NK-92 treated with Interleukin-12 subunit alpha and Interleukin-12 subunit beta, amount 100 ng/mL, for 24 hours (cell line): Measurements from ENCODE around the gene VKORC1L1.
"Not testable (repeated sequence)": the region's sequence is repeated elsewhere in the genome, so short reads cannot be mapped to it uniquely, and the experiment has no call there.

Source experiments
- DNase-seq: peaks from one replicate; lab custom pipeline; 2025; lab: John Stamatoyannopoulos, UW

The VKORC1L1 gene

DNA sequence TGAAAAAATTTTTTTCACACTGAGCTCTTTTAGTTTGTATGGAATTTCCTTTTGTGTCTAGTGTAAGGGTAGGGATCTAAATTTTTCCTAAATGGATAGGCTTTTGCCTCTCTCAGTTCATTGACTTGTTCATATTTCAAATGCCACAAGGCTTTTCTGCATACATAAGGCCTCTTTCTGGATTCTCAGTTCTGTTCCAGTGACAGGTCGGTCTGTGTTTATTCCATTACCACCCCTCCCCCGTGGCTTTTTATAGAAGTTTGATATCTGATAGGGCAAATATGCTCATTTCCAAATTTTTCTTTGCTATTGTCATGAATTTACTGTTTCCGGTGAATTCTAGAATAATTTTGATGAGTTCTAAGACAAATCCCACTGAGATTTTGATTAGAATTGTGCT, 12.7 kb downstream of the VKORC1L1 start:
- not testable (repeated sequence) for DNase-seq

GRCh38 chr7:65888434-65889156, 15.7 kb downstream of the VKORC1L1 start:
- DNase-seq: not testable (repeated sequence)

DNA sequence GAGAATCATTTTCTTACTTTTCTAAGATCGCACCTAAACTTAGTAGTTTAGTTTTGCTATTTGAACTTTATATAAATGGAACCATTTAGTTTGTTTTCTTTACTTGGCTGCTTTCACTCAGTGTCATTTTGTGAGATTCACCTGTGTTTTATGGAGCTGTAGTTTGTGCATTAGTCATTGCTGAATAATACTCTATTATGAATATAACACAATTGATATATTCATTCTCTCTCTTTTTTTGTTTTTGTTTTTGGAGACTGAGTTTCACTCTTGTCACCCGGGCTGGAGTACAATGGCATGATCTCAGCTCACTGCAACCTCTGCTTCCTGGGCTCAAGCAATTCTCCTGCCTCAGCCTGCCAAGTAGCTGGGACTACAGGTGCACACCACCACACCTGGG, 16.8 kb downstream of the VKORC1L1 start:
- not testable (repeated sequence) for DNase-seq

- no peak for DNase-seq
These were observed 19.3 kb downstream of the VKORC1L1 start for GRCh38 chr7:65892161-65892560.

DNA sequence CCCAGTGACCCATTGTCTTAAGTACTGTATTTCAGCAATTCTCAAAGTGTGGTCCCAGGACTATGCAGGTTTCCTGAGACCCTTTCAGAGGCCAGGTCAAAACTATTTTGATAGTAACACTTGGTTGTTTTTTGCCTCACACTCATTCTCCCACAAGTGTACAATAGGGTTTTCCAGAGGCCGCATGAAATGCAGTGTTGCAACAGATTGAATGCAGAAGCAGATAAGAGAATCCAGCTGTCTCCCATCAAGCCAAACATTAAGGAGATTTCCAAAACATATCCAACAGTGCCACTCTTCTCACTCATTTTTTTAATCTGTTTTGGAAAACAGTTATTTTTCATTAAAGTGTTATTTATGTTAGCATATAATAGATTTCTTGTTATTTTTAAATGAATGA, 20.0 kb downstream of the VKORC1L1 start:
- no peak for DNase-seq

DNA sequence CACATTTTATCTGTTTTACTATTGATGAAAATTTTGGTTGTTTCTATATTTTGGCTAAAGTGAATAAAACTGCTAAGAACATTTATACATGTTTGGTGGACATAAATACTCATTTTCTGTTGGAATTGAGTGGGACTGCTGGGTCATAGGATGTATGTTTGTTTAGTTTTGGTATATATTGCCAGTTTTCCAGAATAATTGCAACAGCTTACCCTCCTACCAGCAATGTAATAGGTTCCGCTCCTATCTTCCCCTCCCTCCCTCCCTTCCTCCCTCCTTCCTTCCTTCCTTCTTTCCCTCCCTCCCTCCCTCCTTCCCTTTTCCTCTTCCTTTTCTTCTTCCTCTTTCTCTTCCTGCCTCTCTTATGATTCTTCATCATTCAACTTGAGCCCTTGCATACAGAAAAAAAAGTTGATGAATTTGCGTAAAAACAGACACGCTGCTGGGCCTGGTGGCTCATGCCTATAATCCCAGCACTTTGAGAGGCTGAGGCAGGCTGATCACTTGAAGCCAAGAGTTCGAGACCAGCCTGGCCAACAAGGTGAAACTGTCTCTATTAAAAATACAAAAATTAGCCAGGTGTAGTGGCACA, 23.5 kb downstream of the VKORC1L1 start:
- no peak for DNase-seq

DNA sequence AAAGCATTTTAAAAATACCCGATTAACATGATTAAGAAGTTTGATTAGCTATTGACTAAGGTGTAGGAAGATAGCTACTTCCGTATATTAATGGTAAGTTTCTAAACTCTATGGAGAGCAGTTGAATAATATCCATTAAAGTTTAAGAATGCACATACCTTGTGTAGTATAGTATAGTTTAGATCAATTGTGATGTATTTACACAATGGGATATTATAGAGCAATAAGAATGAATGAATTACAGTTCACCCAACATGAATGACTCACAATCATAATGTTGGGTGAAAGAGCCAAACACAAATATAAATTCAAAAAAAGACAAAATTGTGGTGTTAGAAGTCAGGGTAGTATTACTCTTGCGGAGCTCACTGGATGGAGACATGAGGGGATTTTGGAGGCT, 24.4 kb downstream of the VKORC1L1 start:
- DNase-seq: not testable (repeated sequence)

DNA sequence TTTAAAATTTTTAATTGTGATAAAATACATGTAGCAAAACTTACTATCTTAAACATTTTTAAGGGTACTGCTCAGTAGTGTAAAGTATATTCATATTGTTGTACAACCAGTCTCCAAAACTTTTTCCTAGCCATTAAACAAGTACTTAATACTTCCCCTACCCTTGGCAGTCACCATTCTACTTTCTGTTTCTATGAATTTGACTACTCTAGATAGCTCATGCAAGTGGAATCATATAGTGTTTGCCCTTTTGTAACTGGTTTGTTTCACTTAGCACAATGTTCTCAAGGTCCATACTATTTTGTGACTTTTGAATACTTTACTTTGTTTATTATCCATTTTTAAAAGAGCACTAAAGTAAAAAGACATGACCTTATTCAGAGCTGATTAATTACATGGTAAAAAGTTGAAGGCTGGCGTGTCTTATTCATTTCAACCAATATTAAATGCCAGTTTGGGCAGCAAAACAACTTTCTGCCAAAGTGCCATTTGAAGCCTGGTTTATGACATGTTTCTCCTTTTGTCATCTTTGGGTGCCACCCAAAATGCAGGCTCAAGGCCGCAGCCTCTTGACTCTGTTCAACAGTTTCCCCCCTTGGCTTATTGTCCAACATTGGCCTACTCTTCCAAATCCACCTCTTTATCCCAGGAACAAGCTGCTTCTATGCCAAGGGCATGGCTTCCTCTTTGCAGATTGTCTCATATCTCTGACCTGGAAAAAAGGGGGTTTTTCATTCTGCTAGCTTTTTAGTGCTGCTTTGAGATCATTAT, 26.0 kb downstream of the VKORC1L1 start:
- DNase-seq: not testable (repeated sequence)

- DNase-seq: no peak
These were observed 29.4 kb downstream of the VKORC1L1 start for GRCh38 chr7:65902306-65902705.

GRCh38 chr7:65907501-65908198, 34.8 kb downstream of the VKORC1L1 start:
- no peak for DNase-seq

DNA sequence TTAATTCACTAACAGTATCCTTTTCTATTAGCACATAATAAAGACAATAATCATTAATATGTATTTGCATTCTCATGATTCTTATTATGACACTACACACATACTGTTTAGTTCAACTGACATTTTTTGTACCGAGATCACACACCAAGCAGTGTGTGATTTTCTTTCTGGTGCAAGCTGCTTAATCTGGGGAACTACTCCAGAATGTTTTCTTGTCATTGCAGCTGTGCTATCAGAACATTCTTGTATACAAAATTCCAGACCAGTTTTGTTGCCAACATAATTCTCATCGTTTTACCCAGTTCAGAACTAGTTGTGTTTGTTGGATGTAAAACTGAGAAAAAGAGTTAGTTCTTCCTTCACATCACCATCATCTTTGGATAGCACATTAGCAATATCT, 37.4 kb downstream of the VKORC1L1 start:
- DNase-seq: no peak

GRCh38 chr7:65912237-65912636, 39.4 kb downstream of the VKORC1L1 start:
- no peak for DNase-seq

DNA sequence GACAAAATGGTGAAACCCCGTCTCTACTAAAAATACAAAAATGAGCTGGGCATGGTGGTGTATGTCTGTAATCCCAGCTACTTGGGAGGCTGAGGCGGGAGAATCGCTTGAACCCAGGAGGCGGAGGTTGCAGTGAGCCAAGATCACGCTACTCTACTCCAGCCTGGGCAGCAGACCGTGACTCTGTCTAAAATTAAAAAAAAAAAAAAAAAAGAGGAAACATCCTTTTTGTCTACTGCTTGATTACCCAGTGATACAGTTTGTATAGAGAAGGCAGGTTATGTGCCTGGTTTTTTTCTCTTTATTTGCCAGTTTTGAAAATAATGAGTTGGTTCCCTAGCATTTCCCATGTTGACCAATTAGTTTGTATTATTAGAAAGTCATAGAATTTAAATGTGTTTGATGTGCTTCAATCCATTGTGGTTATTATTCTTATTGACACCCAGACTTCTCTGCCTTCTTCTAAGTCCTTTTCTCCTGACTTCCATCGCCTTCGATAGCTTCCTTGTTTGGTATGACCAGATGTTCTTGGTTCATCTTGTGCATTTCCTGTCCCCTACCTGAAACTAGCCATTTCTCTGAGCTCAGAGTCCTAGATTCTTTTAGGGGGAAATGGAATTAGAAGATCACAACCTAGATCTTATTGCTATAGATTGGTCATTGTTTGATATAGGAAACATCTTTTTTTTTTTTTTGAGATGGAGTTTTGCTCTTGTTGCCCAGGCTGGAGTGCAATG, 43.2 kb downstream of the VKORC1L1 start:
- DNase-seq: no peak

DNA sequence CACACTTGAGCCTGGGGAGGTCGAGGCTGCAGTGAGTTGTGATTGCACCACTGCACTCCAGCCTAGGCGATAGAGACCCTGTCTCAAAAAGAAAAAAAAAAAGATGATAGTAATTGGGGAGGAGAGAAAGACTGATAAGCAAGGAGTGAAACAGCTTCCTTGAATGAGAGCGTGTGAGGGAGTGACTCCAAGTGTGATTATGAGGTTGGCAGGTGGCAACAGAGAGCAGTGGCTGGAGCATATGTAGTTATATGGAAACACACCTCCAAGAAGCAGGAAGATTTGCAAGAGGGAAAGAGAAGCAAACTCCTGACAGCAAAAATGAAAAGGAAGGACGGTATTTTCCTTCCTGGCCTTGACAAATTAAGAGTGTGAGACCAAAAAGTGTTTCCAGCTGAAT, 50.4 kb downstream of the VKORC1L1 start:
- DNase-seq: no peak

GRCh38 chr7:65924193-65924592, 51.3 kb downstream of the VKORC1L1 start:
- no peak for DNase-seq

DNA sequence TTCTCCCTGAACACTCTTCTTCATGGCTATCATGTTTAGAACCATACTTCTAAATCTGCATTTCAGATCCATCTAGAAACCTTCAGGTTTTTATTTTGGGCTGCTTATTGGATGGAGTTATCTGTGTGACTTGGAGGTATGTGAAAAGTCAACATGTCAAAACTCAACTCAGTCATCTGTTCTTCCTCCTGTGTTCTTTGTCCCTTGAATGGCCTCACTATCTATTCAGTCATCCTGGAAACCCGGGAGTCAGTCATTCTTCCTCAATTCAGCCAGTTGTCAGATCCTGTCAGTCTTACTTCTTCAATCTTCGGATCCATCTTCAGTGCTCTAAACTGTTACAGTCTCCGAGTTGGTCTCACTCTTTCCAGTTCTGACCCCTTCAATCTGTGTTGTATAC, 52.2 kb downstream of the VKORC1L1 start:
- no peak for DNase-seq

- DNase-seq: no peak
These were observed 53.7 kb downstream of the VKORC1L1 start for GRCh38 chr7:65926588-65926987.

DNA sequence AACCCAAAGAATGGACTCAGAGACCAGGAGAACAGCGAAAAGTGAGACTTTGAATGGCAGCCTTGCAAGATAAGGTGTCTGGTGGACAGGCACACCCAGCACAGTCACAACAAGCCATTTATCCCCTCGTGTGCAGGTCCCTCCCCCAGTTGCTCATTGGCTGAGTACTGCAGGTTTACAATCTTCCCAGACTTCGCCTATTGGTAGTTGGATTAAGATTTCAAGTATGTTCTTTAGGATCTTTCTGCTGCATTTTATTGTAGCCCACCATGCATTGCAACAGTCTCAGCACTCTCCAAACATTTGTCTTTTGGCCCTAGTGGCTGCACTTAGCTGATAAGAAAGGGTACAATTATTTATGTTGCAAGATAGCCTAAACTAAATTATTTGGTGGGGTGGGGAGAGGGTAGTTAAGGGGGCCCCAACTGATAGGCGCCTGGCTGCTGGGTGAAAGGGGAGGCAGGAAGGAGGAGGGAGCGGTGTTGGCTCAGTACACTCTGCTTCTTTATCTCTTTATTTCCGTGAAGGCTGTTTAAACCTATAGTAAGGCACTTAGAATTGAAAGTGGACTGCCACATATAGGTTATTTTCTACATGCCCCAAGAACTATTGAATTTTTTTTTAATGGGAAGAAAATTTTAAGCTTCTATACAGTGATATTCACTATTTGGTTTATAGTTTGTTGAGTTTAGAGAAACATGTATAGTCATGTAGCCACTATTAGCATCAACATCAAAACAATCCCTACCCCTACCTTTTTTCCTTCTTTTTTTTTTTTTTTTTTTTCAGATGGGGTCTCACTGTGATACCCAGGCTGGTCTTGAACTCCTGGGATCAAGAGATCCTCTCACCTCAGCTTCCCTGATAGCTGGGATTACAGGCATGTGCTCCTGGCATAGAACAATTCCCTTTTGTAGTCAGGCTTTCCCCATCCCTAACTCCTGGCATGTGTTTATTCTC, 54.9 kb downstream of the VKORC1L1 start:
- no peak for DNase-seq

- DNase-seq: no peak
These were observed 58.8 kb downstream of the VKORC1L1 start for GRCh38 chr7:65931685-65932084.

- no peak for DNase-seq
These were observed 64.4 kb downstream of the VKORC1L1 start for GRCh38 chr7:65937296-65937695.
